ENCODE measurements around the gene C1orf210. TPM values are rescaled to one million over a fixed set of nuclear protein-coding genes. Genes with fewer than 3 reads are reported as not detected.

The C1orf210 gene
- total RNA-seq, 4 donors from 2014 or later, result 0.27 TPM; not detected in 3

- H3K4me3 ChIP-seq, result no peak overlapping the region
- TF ChIP-seq, protein P1, sequence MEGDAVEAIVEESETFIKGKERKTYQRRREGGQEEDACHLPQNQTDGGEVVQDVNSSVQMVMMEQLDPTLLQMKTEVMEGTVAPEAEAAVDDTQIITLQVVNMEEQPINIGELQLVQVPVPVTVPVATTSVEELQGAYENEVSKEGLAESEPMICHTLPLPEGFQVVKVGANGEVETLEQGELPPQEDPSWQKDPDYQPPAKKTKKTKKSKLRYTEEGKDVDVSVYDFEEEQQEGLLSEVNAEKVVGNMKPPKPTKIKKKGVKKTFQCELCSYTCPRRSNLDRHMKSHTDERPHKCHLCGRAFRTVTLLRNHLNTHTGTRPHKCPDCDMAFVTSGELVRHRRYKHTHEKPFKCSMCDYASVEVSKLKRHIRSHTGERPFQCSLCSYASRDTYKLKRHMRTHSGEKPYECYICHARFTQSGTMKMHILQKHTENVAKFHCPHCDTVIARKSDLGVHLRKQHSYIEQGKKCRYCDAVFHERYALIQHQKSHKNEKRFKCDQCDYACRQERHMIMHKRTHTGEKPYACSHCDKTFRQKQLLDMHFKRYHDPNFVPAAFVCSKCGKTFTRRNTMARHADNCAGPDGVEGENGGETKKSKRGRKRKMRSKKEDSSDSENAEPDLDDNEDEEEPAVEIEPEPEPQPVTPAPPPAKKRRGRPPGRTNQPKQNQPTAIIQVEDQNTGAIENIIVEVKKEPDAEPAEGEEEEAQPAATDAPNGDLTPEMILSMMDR (IDR thresholded peaks at IDR 0.05), result no peak
- TF ChIP-seq EP300 (IDR thresholded peaks at IDR 0.05), result no peak
- TF ChIP-seq POLR2A (IDR thresholded peaks at IDR 0.05), result no peak
- TF ChIP-seq POLR2AphosphoS5 (IDR thresholded peaks at IDR 0.05), result no peak
- no peaks in the 10 kb centered on the region for H3K36me3 ChIP-seq
- no peaks in the 10 kb centered on the region for H3K4me1 ChIP-seq
- H3K9me3 ChIP-seq, result no peaks in the 10 kb centered on the region
- 86 to 94% methylated on average over 2 of the region's 3 CpGs for WGBS, 2 donors (ENCODE audit: low coverage in 1 of 2)
- H3K27ac ChIP-seq, result no peak overlapping the region
- ATAC-seq, result no peak
- no peaks in the 10 kb centered on the region for H3K27me3 ChIP-seq
Observed at GRCh38 chr1:43250351-43250761, 35.0 kb downstream of the C1orf210 start.

DNA sequence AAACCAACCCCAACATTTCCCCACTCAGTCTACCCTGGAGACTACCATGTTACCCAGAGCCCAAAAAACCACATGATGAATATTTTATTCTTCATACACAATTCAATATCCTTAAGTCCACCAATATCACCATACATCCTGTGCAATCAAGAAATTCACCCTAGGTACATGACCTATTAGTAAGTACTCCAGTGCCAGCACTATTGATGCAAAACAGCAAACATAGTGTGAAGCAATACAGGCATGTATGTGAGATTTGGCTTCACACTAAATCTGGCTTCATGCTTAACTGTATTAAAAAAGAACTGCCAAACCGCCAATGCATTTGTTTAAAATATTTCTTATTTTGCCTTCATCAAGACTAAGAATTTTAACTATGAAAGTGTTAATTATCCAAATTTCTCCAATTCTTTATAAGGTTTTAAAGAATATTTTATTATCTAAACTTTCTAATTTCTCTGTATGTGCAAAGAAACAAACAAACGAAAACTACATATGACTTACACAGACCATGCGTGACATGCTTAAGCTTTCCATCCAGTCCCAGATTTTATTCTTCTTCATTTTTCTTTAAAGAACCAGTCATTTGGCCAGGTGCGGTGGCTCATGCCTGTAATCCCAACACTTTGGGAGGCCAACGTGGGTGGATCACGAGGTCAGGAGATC lies 38.0 kb downstream of the C1orf210 start:
- Histone ChIP-seq H3K27ac (no peak overlapping the region), H3K9me3 (no peaks in the 10 kb centered on the region), H3K27me3 (no peaks in the 10 kb centered on the region), H3K4me3 (no peak overlapping the region), H3K4me1 (no peaks in the 10 kb centered on the region), H3K36me3 (no peaks in the 10 kb centered on the region)
- WGBS, 2 donors (ENCODE audit: low coverage in 1 of 2), result 80 to 100% methylated on average over 1 to 6 of the region's 6 CpGs
- ATAC-seq, result no peak
- TF ChIP-seq POLR2A (IDR thresholded peaks at IDR 0.05) (no peak), POLR2AphosphoS5 (IDR thresholded peaks at IDR 0.05) (no peak), EP300 (IDR thresholded peaks at IDR 0.05) (no peak)
- TF ChIP-seq, protein P1 (IDR thresholded peaks at IDR 0.05), result no peak

- H3K27ac ChIP-seq, result no peak overlapping the region
- no peaks in the 10 kb centered on the region for H3K36me3 ChIP-seq
- no peak for ATAC-seq
- H3K9me3 ChIP-seq, result no peaks in the 10 kb centered on the region
- H3K4me3 ChIP-seq, result no peak overlapping the region
- WGBS, 2 donors (ENCODE audit: low coverage in 1 of 2), result 89 to 92% methylated on average over 4 of the region's 4 CpGs
- TF ChIP-seq, protein P1 (IDR thresholded peaks at IDR 0.05), result no peak
- TF ChIP-seq POLR2AphosphoS5 (IDR thresholded peaks at IDR 0.05), result no peak
- TF ChIP-seq POLR2A (IDR thresholded peaks at IDR 0.05), result no peak
- no peak for TF ChIP-seq EP300 (IDR thresholded peaks at IDR 0.05)
- H3K4me1 ChIP-seq, result no peaks in the 10 kb centered on the region
- no peaks in the 10 kb centered on the region for H3K27me3 ChIP-seq
Observed at GRCh38 chr1:43246466-43247213, 38.7 kb downstream of the C1orf210 start.

DNA sequence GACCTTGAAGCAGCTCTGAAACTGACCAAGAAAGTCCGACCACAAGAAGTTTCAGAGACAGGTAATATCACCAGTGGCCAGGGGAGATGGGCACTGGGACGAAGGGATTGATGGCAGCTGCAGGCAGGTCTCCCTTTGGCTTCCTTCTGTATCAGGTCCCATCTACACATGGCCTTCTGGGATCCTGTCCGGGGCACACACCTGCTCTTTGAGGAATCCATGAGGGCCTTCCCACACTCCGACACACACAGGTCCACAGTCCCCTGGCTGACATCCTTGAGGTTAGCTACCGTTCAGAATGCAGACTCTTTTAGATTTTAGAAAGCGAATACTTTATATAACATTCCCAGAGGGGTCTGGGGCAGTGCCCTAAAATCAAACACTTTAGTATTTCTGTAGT lies 42.1 kb downstream of the C1orf210 start:
- H3K36me3 ChIP-seq, result no peaks in the 10 kb centered on the region
- peaks cover 0 to 6% (median 0%) of the 10 kb centered on the region in 3 donors for H3K4me1 ChIP-seq
- H3K4me3 ChIP-seq, result no peak overlapping the region
- WGBS, 2 donors (ENCODE audit: low coverage in 1 of 2), result 80 to 92% methylated on average over 1 to 5 of the region's 6 CpGs
- H3K27me3 ChIP-seq, result no peaks in the 10 kb centered on the region
- H3K27ac ChIP-seq, result no peak overlapping the region
- ATAC-seq, result no peak
- H3K9me3 ChIP-seq, result no peaks in the 10 kb centered on the region
- TF ChIP-seq, protein P1 (IDR thresholded peaks at IDR 0.05), result no peak
- TF ChIP-seq EP300 (IDR thresholded peaks at IDR 0.05) (no peak), POLR2A (IDR thresholded peaks at IDR 0.05) (no peak), POLR2AphosphoS5 (IDR thresholded peaks at IDR 0.05) (no peak)

Data from gastroesophageal sphincter (tissue), 4 donors.